DMS 273 (cell line): ENCODE results near the gene OMA1.

Experiments
- DNase-seq: peaks from one replicate; lab custom pipeline; 2025; ENCODE audit not compliant: unreplicated experiment; lab: John Stamatoyannopoulos, UW

Gene OMA1

GRCh38 chr1:58432851-58433668 lies 113.5 kb downstream of the OMA1 start:
- peak; percentile 50 for DNase-seq

- no peak for DNase-seq
These were observed 114.5 kb downstream of the OMA1 start for GRCh38 chr1:58431901-58432620.
